GM13977 (cell line): Measurements from ENCODE around the gene BCL7A.

Experiments
- DNase-seq: peaks from one replicate; pipeline ENCODE4 v3.0.0; 2012; ENCODE audit warnings: low spot score
- CTCF ChIP-seq: IDR thresholded peaks from 2 replicates; pipeline ENCODE4 v1.5.1; 2012; ENCODE audit warnings: mild to moderate bottlenecking, control low read depth; ENCODE audit not compliant: insufficient read depth; ENCODE audit errors: extremely low read depth, missing control alignments
- in situ Hi-C: fragments of 300-500 bp; cut with MboI; formaldehyde crosslinking; loops from one replicate; pipeline ENCODE4 v1.12.0; 2022; ENCODE audit warnings: low sequenced_read_pairs, low pct_unique_long_range_greater_than_20kb, mixed read lengths, inconsistent platforms; ENCODE audit not compliant: unreplicated experiment

BCL7A gene

GRCh38 chr12:122064780-122065588 is 43.3 kb downstream of the BCL7A start:
- TF ChIP-seq CTCF, result no peak
- DNase-seq, result no peak
- in situ Hi-C loops, result no loop called here

- TF ChIP-seq CTCF, result no peak
- in situ Hi-C loops, result no loop called here
- DNase-seq, result no peak
Observed at GRCh38 chr12:122067548-122067947, 45.9 kb downstream of the BCL7A start.

- no peak for TF ChIP-seq CTCF
- peak; percentile 84 for DNase-seq
- in situ Hi-C loops, result no loop called here
Observed at GRCh38 chr12:122067966-122068365, 46.3 kb downstream of the BCL7A start.

GRCh38 chr12:122072031-122072970 is 50.6 kb downstream of the BCL7A start:
- DNase-seq, result no peak
- in situ Hi-C loops, result no loop called here
- no peak for TF ChIP-seq CTCF

GRCh38 chr12:122073815-122074214 is 52.1 kb downstream of the BCL7A start:
- no peak for TF ChIP-seq CTCF
- no peak for DNase-seq
- in situ Hi-C loops, result no loop called here

- in situ Hi-C loops, result no loop called here
Observed at GRCh38 chr12:122076743-122077495, 55.2 kb downstream of the BCL7A start.

More at GRCh38 chr12:122076743-122077495, 55.2 kb downstream of the BCL7A start:
- DNase-seq, result no peak
- no peak for TF ChIP-seq CTCF
